ENCODE data around the gene ZSCAN1. TPM values are rescaled to one million over a fixed set of nuclear protein-coding genes. Genes with fewer than 3 reads are reported as not detected.
A peak's percentile ranks its signal among the peaks of the same experiment; 100 is the strongest.

ZSCAN1 gene
- total RNA-seq, 1 donor from 2014 or later, result 0.40 TPM

GRCh38 chr19:58060231-58060630, 26.4 kb downstream of the ZSCAN1 start:
- intact Hi-C loops (cut with DNase I), result no loop called here
- DNase-seq (ENCODE audit: low spot score) (no peak), ATAC-seq (no peak)

- ATAC-seq (no peak), DNase-seq (ENCODE audit: low spot score) (no peak)
- intact Hi-C loops (cut with DNase I), result no loop called here
Observed at GRCh38 chr19:58063712-58064111, 29.9 kb downstream of the ZSCAN1 start.

GRCh38 chr19:58067240-58067912, 33.6 kb downstream of the ZSCAN1 start:
- DNase-seq (ENCODE audit: low spot score) (no peak), ATAC-seq (no peak)
- intact Hi-C loops (cut with DNase I), result no loop called here

GRCh38 chr19:58079792-58080191, 46.0 kb downstream of the ZSCAN1 start:
- ATAC-seq (no peak), DNase-seq (ENCODE audit: low spot score) (no peak)
- intact Hi-C loops (cut with DNase I), result no loop called here

- intact Hi-C loops (cut with DNase I), result no loop called here
- ATAC-seq (no peak), DNase-seq (ENCODE audit: low spot score) (no peak)
Observed at GRCh38 chr19:58083021-58083420, 49.2 kb downstream of the ZSCAN1 start.

- intact Hi-C loops (cut with DNase I), result no loop called here
- no peak for DNase-seq (ENCODE audit: low spot score)
Observed at GRCh38 chr19:58084596-58085347, 50.9 kb downstream of the ZSCAN1 start.

GRCh38 chr19:58085348-58085875, 51.6 kb downstream of the ZSCAN1 start:
- DNase-seq (ENCODE audit: low spot score), result no peak
- intact Hi-C loops (cut with DNase I), result no loop called here
- no peak for ATAC-seq

More at GRCh38 chr19:58084596-58085347, 50.9 kb downstream of the ZSCAN1 start:
- no peak for ATAC-seq

GRCh38 chr19:58086825-58087710, 53.2 kb downstream of the ZSCAN1 start:
- intact Hi-C loops (cut with DNase I), result no loop called here
- no peak for ATAC-seq
- no peak for DNase-seq (ENCODE audit: low spot score)

- no peak for DNase-seq (ENCODE audit: low spot score)
- intact Hi-C loops (cut with DNase I), result no loop called here
Observed at GRCh38 chr19:58088521-58089052, 54.8 kb downstream of the ZSCAN1 start.

GRCh38 chr19:58089846-58090245, 56.0 kb downstream of the ZSCAN1 start:
- intact Hi-C loops (cut with DNase I), result no loop called here
- DNase-seq (ENCODE audit: low spot score), result no peak
- ATAC-seq, result no peak

More at GRCh38 chr19:58088521-58089052, 54.8 kb downstream of the ZSCAN1 start:
- ATAC-seq, result no peak

GRCh38 chr19:58091251-58091995, 57.6 kb downstream of the ZSCAN1 start:
- DNase-seq (ENCODE audit: low spot score), result no peak
- intact Hi-C loops (cut with DNase I), result no loop called here

GRCh38 chr19:58093071-58093470, 59.2 kb downstream of the ZSCAN1 start:
- DNase-seq (ENCODE audit: low spot score) (no peak), ATAC-seq (no peak)
- intact Hi-C loops (cut with DNase I), result no loop called here

More at GRCh38 chr19:58091251-58091995, 57.6 kb downstream of the ZSCAN1 start:
- no peak for ATAC-seq

- no peak for DNase-seq (ENCODE audit: low spot score)
- intact Hi-C loops (cut with DNase I), result no loop called here
- ATAC-seq, result no peak
Observed at GRCh38 chr19:58095328-58095727, 61.5 kb downstream of the ZSCAN1 start.

- intact Hi-C loops (cut with DNase I), result no loop called here
- no peak for ATAC-seq
- no peak for DNase-seq (ENCODE audit: low spot score)
Observed at GRCh38 chr19:58096884-58097283, 63.1 kb downstream of the ZSCAN1 start.

- intact Hi-C loops (cut with DNase I), result no loop called here
- no peak for DNase-seq (ENCODE audit: low spot score)
- no peak for ATAC-seq
Observed at GRCh38 chr19:58097349-58097748, 63.5 kb downstream of the ZSCAN1 start.

- peak; percentile 98 for DNase-seq (ENCODE audit: low spot score)
- peak; percentile 100 for ATAC-seq
- intact Hi-C loops (cut with DNase I), result no loop called here
Observed at GRCh38 chr19:58097781-58098681, 64.2 kb downstream of the ZSCAN1 start, which contains the start of gene ZSCAN18. Gene ZSCAN18, minus strand, starts transcription at chr19:58098231. Its CDS starts 7,964 bp downstream, at chr19:58090267.

- intact Hi-C loops (cut with DNase I), result no loop called here
- DNase-seq (ENCODE audit: low spot score) (no peak), ATAC-seq (peak; percentile 25)
Observed at GRCh38 chr19:58098682-58098998, 64.8 kb downstream of the ZSCAN1 start.

Data from sciatic nerve (tissue), 2 donors.